Measurements from ENCODE around the gene PRDM13.
"Not testable (repeated sequence)": the region's sequence is repeated elsewhere in the genome, so short reads cannot be mapped to it uniquely, and the experiment has no call there.

Gene PRDM13

GRCh38 chr6:99606656-99607415, at the start of gene PRDM13:
Gene PRDM13, plus strand, starts transcription at chr6:99606833. Its CDS starts 202 bp downstream, at chr6:99607035.
- DNase-seq: no peak

GRCh38 chr6:99559057-99559456, 47.6 kb upstream of the PRDM13 start:
- DNase-seq: no peak

- DNase-seq: no peak
Observed at GRCh38 chr6:99560668-99561067, 46.0 kb upstream of the PRDM13 start.

GRCh38 chr6:99563056-99563723, 43.4 kb upstream of the PRDM13 start:
- DNase-seq: no peak

GRCh38 chr6:99568103-99568933, 38.3 kb upstream of the PRDM13 start, which contains the start of gene CCNC:
Gene CCNC, minus strand, starts transcription at chr6:99568660. Its CDS starts 133 bp downstream, at chr6:99568527.
- DNase-seq: peak; percentile 85

- DNase-seq: no peak
Observed at GRCh38 chr6:99573980-99574617, 32.5 kb upstream of the PRDM13 start.

GRCh38 chr6:99575544-99576227, 30.9 kb upstream of the PRDM13 start:
- DNase-seq: no peak

GRCh38 chr6:99579781-99580180, 26.9 kb upstream of the PRDM13 start:
- DNase-seq: no peak

- no peak for DNase-seq
Observed at GRCh38 chr6:99587792-99588191, 18.8 kb upstream of the PRDM13 start.

GRCh38 chr6:99588618-99589289, 17.9 kb upstream of the PRDM13 start:
- DNase-seq: peak; percentile 60

GRCh38 chr6:99589290-99589672, 17.4 kb upstream of the PRDM13 start:
- no peak for DNase-seq

GRCh38 chr6:99589907-99590493, 16.6 kb upstream of the PRDM13 start:
- DNase-seq: no peak

GRCh38 chr6:99590728-99591672, 15.6 kb upstream of the PRDM13 start:
- no peak for DNase-seq

GRCh38 chr6:99591673-99592364, 14.8 kb upstream of the PRDM13 start:
- DNase-seq: no peak

- no peak for DNase-seq
Observed at GRCh38 chr6:99592900-99593299, 13.7 kb upstream of the PRDM13 start.

GRCh38 chr6:99594696-99595095, 11.9 kb upstream of the PRDM13 start:
- DNase-seq: not testable (repeated sequence)

- DNase-seq: no peak
Observed at GRCh38 chr6:99602520-99603420, 3.9 kb upstream of the PRDM13 start.

- no peak for DNase-seq
Observed at GRCh38 chr6:99603421-99604165, 3.0 kb upstream of the PRDM13 start.
